ENCODE measurements around the gene GRIN3B. TPM values are rescaled to one million over a fixed set of nuclear protein-coding genes. Genes with fewer than 3 reads are reported as not detected.

The GRIN3B gene
- total RNA-seq, 1 donor from 2014 or later, result 0.65 TPM

GRCh38 chr19:972281-972680 is 27.9 kb upstream of the GRIN3B start:
- Mint-ChIP-seq H3K4me1 (ENCODE audit: unreplicated experiment) (no peaks in the 10 kb centered on the region), H3K27ac (peak overlapping the region; percentile 15), H3K36me3 (peaks cover 16% of the 10 kb centered on the region), H3K4me3 (no peak overlapping the region), H3K9me3 (no peaks in the 10 kb centered on the region), H3K27me3 (no peaks in the 10 kb centered on the region)
- no peak for TF ChIP-seq CTCF (conservative IDR thresholded peaks at IDR 0.05)
- no peak for DNase-seq (ENCODE audit: extremely low spot score, unreplicated experiment)

- no peaks in the 10 kb centered on the region for H3K9me3 Mint-ChIP-seq
- H3K27me3 Mint-ChIP-seq, result no peaks in the 10 kb centered on the region
- peaks cover 11% of the 10 kb centered on the region for H3K36me3 Mint-ChIP-seq
- DNase-seq (ENCODE audit: extremely low spot score, unreplicated experiment), result no peak
- no peak for TF ChIP-seq CTCF (conservative IDR thresholded peaks at IDR 0.05)
- H3K4me1 Mint-ChIP-seq (ENCODE audit: unreplicated experiment), result no peaks in the 10 kb centered on the region
- H3K4me3 Mint-ChIP-seq, result no peak overlapping the region
- no peak overlapping the region for H3K27ac Mint-ChIP-seq
Measured at GRCh38 chr19:973726-974563, 26.3 kb upstream of the GRIN3B start.

- H3K4me1 Mint-ChIP-seq (ENCODE audit: unreplicated experiment), result no peaks in the 10 kb centered on the region
- no peaks in the 10 kb centered on the region for H3K9me3 Mint-ChIP-seq
- no peaks in the 10 kb centered on the region for H3K27me3 Mint-ChIP-seq
- H3K36me3 Mint-ChIP-seq, result peaks cover 11% of the 10 kb centered on the region
- no peak overlapping the region for H3K4me3 Mint-ChIP-seq
- DNase-seq (ENCODE audit: extremely low spot score, unreplicated experiment), result no peak
- H3K27ac Mint-ChIP-seq, result no peak overlapping the region
- no peak for TF ChIP-seq CTCF (conservative IDR thresholded peaks at IDR 0.05)
Measured at GRCh38 chr19:974564-975257, 25.5 kb upstream of the GRIN3B start.

- H3K27ac Mint-ChIP-seq, result no peak overlapping the region
- TF ChIP-seq CTCF (conservative IDR thresholded peaks at IDR 0.05), result no peak
- H3K36me3 Mint-ChIP-seq, result peaks cover 5% of the 10 kb centered on the region
- no peak for DNase-seq (ENCODE audit: extremely low spot score, unreplicated experiment)
- H3K4me3 Mint-ChIP-seq, result no peak overlapping the region
- no peaks in the 10 kb centered on the region for H3K27me3 Mint-ChIP-seq
- no peaks in the 10 kb centered on the region for H3K9me3 Mint-ChIP-seq
- H3K4me1 Mint-ChIP-seq (ENCODE audit: unreplicated experiment), result no peaks in the 10 kb centered on the region
Measured at GRCh38 chr19:976476-976875, 23.7 kb upstream of the GRIN3B start.

GRCh38 chr19:977058-977464 is 23.2 kb upstream of the GRIN3B start:
- Mint-ChIP-seq H3K27ac (no peak overlapping the region), H3K9me3 (no peaks in the 10 kb centered on the region), H3K36me3 (peaks cover 5% of the 10 kb centered on the region), H3K4me3 (no peak overlapping the region), H3K27me3 (no peaks in the 10 kb centered on the region), H3K4me1 (ENCODE audit: unreplicated experiment) (no peaks in the 10 kb centered on the region)
- TF ChIP-seq CTCF (conservative IDR thresholded peaks at IDR 0.05), result no peak
- DNase-seq (ENCODE audit: extremely low spot score, unreplicated experiment), result no peak
